HG02763 (cell line): Measurements from ENCODE around the gene ABT1.
A peak's percentile ranks its signal among the peaks of the same experiment; 100 is the strongest.

Experiments
- ATAC-seq: cut with Tn5 transposase; IDR thresholded peaks from one replicate; pipeline ENCODE4 v1.9.1; 2021; ENCODE audit warnings: mild to moderate bottlenecking, moderate library complexity; ENCODE audit not compliant: unreplicated experiment

Gene ABT1

GRCh38 chr6:26571592-26572296, 25.0 kb upstream of the ABT1 start:
- no peak for ATAC-seq

GRCh38 chr6:26575494-26575939, 21.2 kb upstream of the ABT1 start:
- no peak for ATAC-seq

GRCh38 chr6:26576407-26576843, 20.3 kb upstream of the ABT1 start:
- no peak for ATAC-seq

- no peak for ATAC-seq
Observed at GRCh38 chr6:26576929-26577719, 19.6 kb upstream of the ABT1 start.

GRCh38 chr6:26577720-26578072, 19.1 kb upstream of the ABT1 start:
- ATAC-seq: no peak

GRCh38 chr6:26578279-26578678, 18.5 kb upstream of the ABT1 start:
- no peak for ATAC-seq

GRCh38 chr6:26578741-26579140, 18.0 kb upstream of the ABT1 start:
- no peak for ATAC-seq

- no peak for ATAC-seq
Observed at GRCh38 chr6:26581164-26581915, 15.4 kb upstream of the ABT1 start.

- ATAC-seq: no peak
Observed at GRCh38 chr6:26588965-26589364, 7.8 kb upstream of the ABT1 start.

GRCh38 chr6:26592649-26593048, 4.1 kb upstream of the ABT1 start:
- ATAC-seq: no peak

- no peak for ATAC-seq
Observed at GRCh38 chr6:26593278-26594130, 3.2 kb upstream of the ABT1 start.

- ATAC-seq: no peak
Observed at GRCh38 chr6:26594131-26594498, 2.6 kb upstream of the ABT1 start.

GRCh38 chr6:26594730-26595632, 1.8 kb upstream of the ABT1 start:
- ATAC-seq: no peak

GRCh38 chr6:26595669-26596269, 984 bp upstream of the ABT1 start:
- ATAC-seq: peak; percentile 52

- no peak for ATAC-seq
Observed at GRCh38 chr6:26597389-26597766, 625 bp downstream of the ABT1 start.

GRCh38 chr6:26597821-26598220, 1.1 kb downstream of the ABT1 start:
- ATAC-seq: no peak

GRCh38 chr6:26598267-26598666, 1.5 kb downstream of the ABT1 start:
- ATAC-seq: no peak

GRCh38 chr6:26599134-26599533, 2.4 kb downstream of the ABT1 start:
- ATAC-seq: no peak

GRCh38 chr6:26599591-26599990, 2.8 kb downstream of the ABT1 start:
- no peak for ATAC-seq
